T-helper 2 cell treated with Interferon-gamma antibody and Interleukin-4, amounts not matched to agents 5 μg/mL and 100 μg/mL, for 36 hours (primary cell): ENCODE measurements around the gene PPP6R2.
"Not testable (repeated sequence)": the region's sequence is repeated elsewhere in the genome, so short reads cannot be mapped to it uniquely, and the experiment has no call there.

Source experiments
- DNase-seq: peaks from one replicate; pipeline ENCODE4 v3.0.0; 2021; ENCODE audit warnings: low spot score
- H3K27ac Mint-ChIP-seq: one replicate; pipeline ENCODE4 v1.8.0; 2021; ENCODE audit warnings: mild to moderate bottlenecking, mixed read lengths
- H3K27me3 Mint-ChIP-seq: one replicate; pipeline ENCODE4 v1.8.0; 2021; ENCODE audit warnings: low read depth, mixed read lengths
- H3K36me3 Mint-ChIP-seq: one replicate; pipeline ENCODE4 v1.8.0; 2021; ENCODE audit warnings: low read depth, mixed read lengths
- H3K4me1 Mint-ChIP-seq: one replicate; pipeline ENCODE4 v1.8.0; 2021; ENCODE audit warnings: low read depth, mixed read lengths
- H3K4me3 Mint-ChIP-seq: one replicate; pipeline ENCODE4 v1.8.0; 2022; ENCODE audit warnings: mild to moderate bottlenecking, moderate library complexity, mixed read lengths
- H3K9me3 Mint-ChIP-seq: one replicate; pipeline ENCODE4 v1.8.0; 2021; ENCODE audit warnings: mixed read lengths

Gene PPP6R2

DNA sequence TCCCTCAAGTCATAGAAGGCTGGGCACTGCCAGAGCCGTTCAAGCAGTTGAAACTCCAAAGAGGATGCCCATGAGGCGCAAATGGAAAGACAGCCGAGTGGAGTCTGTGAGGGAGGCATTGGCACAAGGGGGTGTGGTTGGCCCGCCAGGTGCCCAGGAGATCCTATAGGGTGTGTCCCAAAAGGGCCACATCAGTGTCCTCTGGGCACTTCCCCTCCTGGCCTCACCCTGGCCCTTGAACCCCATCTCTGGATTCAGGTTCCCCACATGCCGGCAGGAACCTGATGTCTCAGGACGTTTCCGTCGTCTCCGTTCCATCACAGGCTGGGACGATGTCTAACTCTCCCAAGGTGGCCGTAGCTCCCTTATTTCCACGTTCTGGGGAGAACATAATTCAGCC lies 77.5 kb downstream of the PPP6R2 start:
- Mint-ChIP-seq H3K27me3 (no peaks in the 10 kb centered on the region), H3K27ac (no peak overlapping the region), H3K4me3 (no peak overlapping the region), H3K4me1 (no peaks in the 10 kb centered on the region), H3K36me3 (peaks cover 33% of the 10 kb centered on the region), H3K9me3 (no peaks in the 10 kb centered on the region)
- no peak for DNase-seq

DNA sequence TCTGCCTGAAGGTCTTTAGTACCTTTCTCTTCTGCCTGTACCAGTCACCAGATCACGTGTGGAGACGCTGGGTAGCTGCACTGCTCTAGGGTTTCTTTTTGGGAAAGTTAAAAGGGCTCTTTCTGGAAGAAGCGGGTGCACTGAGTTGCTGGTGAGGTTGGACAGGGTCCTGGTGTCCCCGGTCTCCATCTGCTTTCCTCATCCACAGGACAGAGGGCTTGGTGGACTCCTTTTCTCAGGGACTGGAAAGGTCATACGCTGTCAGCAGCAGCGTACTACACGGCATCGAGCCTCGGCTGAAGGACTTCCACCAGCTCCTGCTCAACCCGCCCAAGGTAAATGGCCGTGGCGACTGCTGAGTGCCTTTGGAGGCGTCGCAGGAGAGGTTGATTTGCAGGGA lies 78.9 kb downstream of the PPP6R2 start:
- H3K4me3 Mint-ChIP-seq: no peak overlapping the region
- H3K27me3 Mint-ChIP-seq: no peaks in the 10 kb centered on the region
- no peaks in the 10 kb centered on the region for H3K4me1 Mint-ChIP-seq
- H3K9me3 Mint-ChIP-seq: no peaks in the 10 kb centered on the region
- H3K27ac Mint-ChIP-seq: no peak overlapping the region
- no peak for DNase-seq
- peaks cover 37% of the 10 kb centered on the region for H3K36me3 Mint-ChIP-seq

- H3K4me3 Mint-ChIP-seq: no peak overlapping the region
- H3K27ac Mint-ChIP-seq: no peak overlapping the region
- peaks cover 37% of the 10 kb centered on the region for H3K36me3 Mint-ChIP-seq
- H3K27me3 Mint-ChIP-seq: no peaks in the 10 kb centered on the region
- H3K9me3 Mint-ChIP-seq: no peaks in the 10 kb centered on the region
- no peak for DNase-seq
- H3K4me1 Mint-ChIP-seq: no peaks in the 10 kb centered on the region
Measured at GRCh38 chr22:50422961-50423815, 80.1 kb downstream of the PPP6R2 start.

GRCh38 chr22:50423956-50424355 lies 80.8 kb downstream of the PPP6R2 start:
- Mint-ChIP-seq H3K9me3 (no peaks in the 10 kb centered on the region), H3K36me3 (peaks cover 43% of the 10 kb centered on the region), H3K4me1 (no peaks in the 10 kb centered on the region), H3K27me3 (no peaks in the 10 kb centered on the region), H3K27ac (no peak overlapping the region), H3K4me3 (no peak overlapping the region)
- no peak for DNase-seq

GRCh38 chr22:50425179-50425916 lies 82.2 kb downstream of the PPP6R2 start:
- Mint-ChIP-seq H3K36me3 (peaks cover 41% of the 10 kb centered on the region), H3K4me1 (no peaks in the 10 kb centered on the region), H3K27me3 (no peaks in the 10 kb centered on the region), H3K27ac (no peak overlapping the region), H3K9me3 (no peaks in the 10 kb centered on the region), H3K4me3 (no peak overlapping the region)
- DNase-seq: no peak

- peaks cover 26% of the 10 kb centered on the region for H3K36me3 Mint-ChIP-seq
- H3K27ac Mint-ChIP-seq: no peak overlapping the region
- no peaks in the 10 kb centered on the region for H3K9me3 Mint-ChIP-seq
- H3K4me1 Mint-ChIP-seq: no peaks in the 10 kb centered on the region
- no peaks in the 10 kb centered on the region for H3K27me3 Mint-ChIP-seq
- no peak overlapping the region for H3K4me3 Mint-ChIP-seq
- DNase-seq: no peak
Measured at GRCh38 chr22:50432131-50432876, 89.2 kb downstream of the PPP6R2 start.

DNA sequence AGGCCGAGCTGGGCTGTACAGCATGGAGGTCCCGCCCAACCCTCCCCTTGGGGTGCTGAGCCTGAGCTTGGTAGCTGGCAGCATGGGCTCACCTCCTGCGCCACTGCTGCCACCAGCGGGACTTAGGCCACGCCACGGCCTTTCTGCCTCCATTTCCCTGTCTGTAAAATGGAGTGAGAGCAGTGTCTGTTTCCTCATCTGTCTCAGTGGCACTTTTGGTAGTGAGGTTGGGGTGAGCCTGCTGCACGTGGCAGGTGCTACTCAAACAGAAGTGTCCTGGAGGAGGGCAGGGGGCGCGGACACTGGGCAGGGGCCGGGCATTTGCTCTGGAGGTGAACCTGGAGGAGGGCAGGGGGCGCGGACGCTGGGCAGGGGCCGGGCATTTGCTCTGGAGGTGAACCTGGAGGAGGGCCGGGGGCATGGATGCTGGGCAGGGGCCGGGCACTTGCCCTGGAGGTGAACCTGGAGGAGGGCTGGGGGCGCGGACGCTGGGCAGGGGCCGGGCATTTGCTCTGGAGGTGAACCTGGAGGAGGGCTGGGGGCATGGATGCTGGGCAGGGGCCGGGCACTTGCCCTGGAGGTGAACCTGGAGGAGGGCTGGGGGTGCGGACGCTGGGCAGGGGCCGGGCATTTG lies 89.9 kb downstream of the PPP6R2 start:
- DNase-seq, H3K27ac Mint-ChIP-seq, H3K9me3 Mint-ChIP-seq, H3K27me3 Mint-ChIP-seq, H3K4me3 Mint-ChIP-seq, H3K4me1 Mint-ChIP-seq: not testable (repeated sequence)
- H3K36me3 Mint-ChIP-seq: peaks cover 25% of the 10 kb centered on the region

DNA sequence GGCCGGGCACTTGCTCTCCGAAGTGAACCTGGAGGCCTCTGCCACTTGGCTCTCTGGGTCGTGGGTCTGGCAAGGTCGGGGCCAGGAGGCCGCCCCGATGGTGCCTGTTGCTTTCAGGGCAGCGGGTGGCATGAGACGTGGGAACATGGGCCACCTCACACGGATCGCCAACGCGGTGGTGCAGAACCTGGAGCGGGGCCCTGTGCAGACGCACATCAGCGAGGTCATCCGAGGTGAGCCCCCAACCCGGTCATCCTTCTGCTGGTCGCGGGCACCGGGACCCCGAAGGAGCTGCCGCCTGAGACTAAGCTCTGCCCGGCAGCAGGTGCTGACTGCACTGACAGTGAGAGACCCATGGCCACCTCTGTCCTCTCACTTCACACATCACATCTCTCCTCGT lies 91.7 kb downstream of the PPP6R2 start:
- Mint-ChIP-seq H3K4me3 (no peak overlapping the region), H3K36me3 (peaks cover 15% of the 10 kb centered on the region), H3K27me3 (no peaks in the 10 kb centered on the region), H3K4me1 (no peaks in the 10 kb centered on the region), H3K9me3 (no peaks in the 10 kb centered on the region), H3K27ac (no peak overlapping the region)
- DNase-seq: no peak

GRCh38 chr22:50435291-50436014 lies 92.3 kb downstream of the PPP6R2 start:
- DNase-seq: no peak
- Mint-ChIP-seq H3K4me3 (no peak overlapping the region), H3K9me3 (no peaks in the 10 kb centered on the region), H3K36me3 (peaks cover 12% of the 10 kb centered on the region), H3K27ac (no peak overlapping the region), H3K4me1 (no peaks in the 10 kb centered on the region), H3K27me3 (no peaks in the 10 kb centered on the region)

DNA sequence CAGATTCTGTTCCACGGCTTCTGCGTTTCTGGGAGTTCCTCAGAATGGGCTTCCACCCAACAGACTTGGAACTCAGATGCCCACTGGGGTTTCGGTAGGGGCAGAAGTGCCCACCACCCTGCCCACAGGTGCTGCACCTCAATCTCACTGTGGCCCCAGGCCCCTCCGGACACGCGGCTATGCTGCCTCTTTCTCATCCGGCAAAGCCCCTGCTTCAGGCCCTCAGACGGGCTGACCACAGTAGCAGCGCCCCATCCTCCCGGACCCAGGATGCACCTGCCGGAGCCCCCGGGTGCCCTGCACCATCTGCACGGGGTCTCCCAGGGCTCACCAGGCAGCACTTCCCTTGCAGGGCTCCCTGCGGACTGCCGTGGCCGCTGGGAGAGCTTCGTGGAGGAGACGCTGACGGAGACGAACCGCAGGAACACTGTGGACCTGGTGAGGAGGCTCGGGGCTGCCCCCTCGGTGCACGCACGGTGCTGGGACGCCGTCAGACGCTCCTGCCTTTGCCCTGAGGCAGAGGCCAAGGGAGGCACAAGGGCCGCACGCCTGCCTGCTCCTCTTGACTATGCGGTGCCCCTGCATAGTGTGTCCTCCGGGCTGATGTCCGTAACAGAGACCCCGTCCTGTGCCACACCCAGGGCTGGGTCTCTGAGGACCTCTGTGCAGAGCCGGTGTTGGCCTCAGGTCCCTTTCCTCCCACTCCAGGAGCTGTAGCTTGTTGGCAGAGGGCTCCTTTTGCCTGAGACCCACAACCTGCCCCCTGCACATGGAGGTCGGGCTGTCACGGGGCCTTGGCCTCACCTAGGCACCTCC lies 93.1 kb downstream of the PPP6R2 start:
- peaks cover 15% of the 10 kb centered on the region for H3K36me3 Mint-ChIP-seq
- no peaks in the 10 kb centered on the region for H3K27me3 Mint-ChIP-seq
- H3K27ac Mint-ChIP-seq: no peak overlapping the region

GRCh38 chr22:50436841-50437341 lies 93.8 kb downstream of the PPP6R2 start:
- Mint-ChIP-seq H3K9me3 (no peaks in the 10 kb centered on the region), H3K27me3 (no peaks in the 10 kb centered on the region)

More for the DNA sequence above, 93.1 kb downstream of the PPP6R2 start:
- Mint-ChIP-seq H3K4me3 (no peak overlapping the region), H3K9me3 (no peaks in the 10 kb centered on the region), H3K4me1 (no peaks in the 10 kb centered on the region)
- DNase-seq: no peak

DNA sequence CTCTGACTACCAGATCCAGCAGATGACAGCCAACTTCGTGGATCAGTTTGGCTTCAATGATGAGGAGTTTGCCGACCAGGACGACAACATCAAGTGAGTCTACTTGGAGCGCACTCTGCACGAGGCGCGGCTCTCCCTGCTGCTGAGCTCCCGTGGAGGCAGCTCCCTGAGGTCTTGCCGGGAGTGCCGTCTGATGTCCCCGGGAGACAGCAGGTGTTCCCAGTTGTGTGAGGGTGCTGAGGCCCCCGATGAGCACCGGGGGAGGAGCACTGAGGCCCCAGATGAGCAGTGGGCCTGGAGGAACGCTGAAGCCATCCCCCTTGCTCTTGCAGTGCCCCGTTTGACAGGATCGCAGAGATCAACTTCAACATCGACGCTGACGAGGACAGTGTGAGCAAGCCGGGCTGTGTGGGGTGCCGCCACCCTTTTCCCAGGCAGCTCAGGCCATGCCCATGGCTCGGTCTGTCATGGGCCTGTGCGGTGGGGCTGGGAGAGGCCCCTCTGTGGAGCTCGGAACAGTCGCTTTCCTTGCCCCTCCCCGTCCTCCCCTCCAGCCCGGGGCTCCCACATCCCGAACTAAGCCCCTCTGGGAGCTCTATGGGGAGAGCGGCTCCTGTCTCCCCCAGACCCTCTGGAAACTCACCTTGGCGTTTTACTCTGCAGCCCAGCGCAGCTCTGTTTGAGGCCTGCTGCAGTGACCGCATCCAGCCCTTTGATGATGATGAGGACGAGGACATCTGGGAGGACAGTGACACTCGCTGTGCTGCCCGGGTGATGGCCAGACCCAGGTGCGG lies 94.6 kb downstream of the PPP6R2 start:
- no peak for DNase-seq
- Mint-ChIP-seq H3K27ac (no peak overlapping the region), H3K9me3 (no peaks in the 10 kb centered on the region), H3K36me3 (peaks cover 11% of the 10 kb centered on the region), H3K4me3 (no peak overlapping the region), H3K4me1 (no peaks in the 10 kb centered on the region), H3K27me3 (no peaks in the 10 kb centered on the region)

More at GRCh38 chr22:50436841-50437341, 93.8 kb downstream of the PPP6R2 start:
- H3K4me1 Mint-ChIP-seq: no peaks in the 10 kb centered on the region
- DNase-seq: no peak
- H3K4me3 Mint-ChIP-seq: no peak overlapping the region
- H3K36me3 Mint-ChIP-seq: peaks cover 9% of the 10 kb centered on the region
- no peak overlapping the region for H3K27ac Mint-ChIP-seq
